HG02840 (cell line): ENCODE measurements around the gene C4B.
"Not testable (repeated sequence)": the region's sequence is repeated elsewhere in the genome, so short reads cannot be mapped to it uniquely, and the experiment has no call there.

Source experiments
- ATAC-seq: cut with Tn5 transposase; IDR thresholded peaks from one replicate; pipeline ENCODE4 v1.9.1; 2021; ENCODE audit warnings: mild to moderate bottlenecking, moderate library complexity, moderate number of reproducible peaks; ENCODE audit not compliant: unreplicated experiment, low FRiP score

The C4B gene

DNA sequence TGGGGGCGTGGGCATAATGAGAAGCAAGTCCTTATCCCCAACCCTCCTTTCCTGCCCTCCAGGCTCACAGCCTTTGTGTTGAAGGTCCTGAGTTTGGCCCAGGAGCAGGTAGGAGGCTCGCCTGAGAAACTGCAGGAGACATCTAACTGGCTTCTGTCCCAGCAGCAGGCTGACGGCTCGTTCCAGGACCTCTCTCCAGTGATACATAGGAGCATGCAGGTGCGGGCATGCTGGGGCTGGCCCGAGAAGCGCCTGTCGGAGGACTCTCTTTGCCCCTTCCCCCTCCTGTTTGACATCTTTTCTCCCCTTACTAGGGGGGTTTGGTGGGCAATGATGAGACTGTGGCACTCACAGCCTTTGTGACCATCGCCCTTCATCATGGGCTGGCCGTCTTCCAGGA, 14.0 kb downstream of the C4B start:
- ATAC-seq = not testable (repeated sequence)

DNA sequence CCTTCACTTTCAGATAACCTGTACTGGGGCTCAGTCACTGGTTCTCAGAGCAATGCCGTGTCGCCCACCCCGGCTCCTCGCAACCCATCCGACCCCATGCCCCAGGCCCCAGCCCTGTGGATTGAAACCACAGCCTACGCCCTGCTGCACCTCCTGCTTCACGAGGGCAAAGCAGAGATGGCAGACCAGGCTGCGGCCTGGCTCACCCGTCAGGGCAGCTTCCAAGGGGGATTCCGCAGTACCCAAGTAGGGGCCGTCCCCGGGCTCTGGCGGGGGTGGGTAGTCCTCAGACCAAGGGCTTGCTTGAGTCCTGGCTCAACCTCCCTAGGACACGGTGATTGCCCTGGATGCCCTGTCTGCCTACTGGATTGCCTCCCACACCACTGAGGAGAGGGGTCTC, 15.0 kb downstream of the C4B start:
- not testable (repeated sequence) for ATAC-seq

DNA sequence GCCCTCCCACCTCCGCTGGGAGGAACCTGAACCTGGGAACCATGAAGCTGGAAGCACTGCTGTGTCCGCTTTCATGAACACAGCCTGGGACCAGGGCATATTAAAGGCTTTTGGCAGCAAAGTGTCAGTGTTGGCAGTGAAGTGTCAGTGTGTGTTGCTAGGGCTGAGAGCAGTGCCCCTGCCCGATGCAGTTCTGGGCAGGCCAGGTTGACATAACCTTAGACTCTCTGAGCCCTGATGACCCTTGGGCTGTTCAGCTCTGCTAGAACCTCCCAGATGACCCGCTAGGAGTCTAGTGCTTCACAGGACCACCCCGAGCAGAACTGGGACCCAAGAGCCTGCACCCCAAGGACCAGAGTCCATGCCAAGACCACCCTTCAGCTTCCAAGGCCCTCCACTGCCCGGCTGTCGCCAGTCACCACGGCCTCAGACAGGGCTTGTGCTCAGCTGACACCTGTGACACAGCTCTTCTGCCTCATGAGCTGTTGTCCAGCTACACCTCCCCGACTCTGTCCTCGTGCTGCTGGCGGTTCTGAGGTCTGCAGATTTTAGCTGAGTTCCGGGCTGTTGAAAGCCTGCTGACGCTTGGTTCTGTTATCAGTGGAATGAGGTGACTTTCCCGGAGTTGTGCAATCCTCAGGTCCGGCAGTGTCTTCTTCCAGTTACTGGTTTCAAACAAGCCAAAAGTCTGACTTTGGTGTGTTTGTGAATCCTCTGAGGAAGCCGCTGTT, 20.9 kb downstream of the C4B start:
- not testable (repeated sequence) for ATAC-seq

DNA sequence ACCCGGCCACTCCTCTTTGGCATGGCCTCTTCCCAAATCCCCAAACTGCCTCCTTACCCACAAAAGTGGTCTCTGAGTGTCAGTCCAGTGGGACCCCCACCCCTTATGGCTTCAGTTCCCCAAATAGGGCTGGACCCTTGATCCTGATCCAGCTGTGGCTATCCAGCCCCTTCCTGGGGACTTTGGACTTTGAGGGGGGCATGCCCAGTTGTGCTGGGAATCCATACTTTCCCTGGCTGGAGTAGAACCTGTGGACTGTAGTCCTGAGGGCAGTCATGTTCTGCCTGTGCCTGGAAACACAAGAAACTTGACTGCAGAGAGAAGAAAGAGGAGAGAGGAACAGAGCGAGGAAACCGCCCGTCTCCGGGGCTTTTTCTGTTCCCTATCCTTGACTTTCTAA, 22.5 kb downstream of the C4B start:
- not testable (repeated sequence) for ATAC-seq

DNA sequence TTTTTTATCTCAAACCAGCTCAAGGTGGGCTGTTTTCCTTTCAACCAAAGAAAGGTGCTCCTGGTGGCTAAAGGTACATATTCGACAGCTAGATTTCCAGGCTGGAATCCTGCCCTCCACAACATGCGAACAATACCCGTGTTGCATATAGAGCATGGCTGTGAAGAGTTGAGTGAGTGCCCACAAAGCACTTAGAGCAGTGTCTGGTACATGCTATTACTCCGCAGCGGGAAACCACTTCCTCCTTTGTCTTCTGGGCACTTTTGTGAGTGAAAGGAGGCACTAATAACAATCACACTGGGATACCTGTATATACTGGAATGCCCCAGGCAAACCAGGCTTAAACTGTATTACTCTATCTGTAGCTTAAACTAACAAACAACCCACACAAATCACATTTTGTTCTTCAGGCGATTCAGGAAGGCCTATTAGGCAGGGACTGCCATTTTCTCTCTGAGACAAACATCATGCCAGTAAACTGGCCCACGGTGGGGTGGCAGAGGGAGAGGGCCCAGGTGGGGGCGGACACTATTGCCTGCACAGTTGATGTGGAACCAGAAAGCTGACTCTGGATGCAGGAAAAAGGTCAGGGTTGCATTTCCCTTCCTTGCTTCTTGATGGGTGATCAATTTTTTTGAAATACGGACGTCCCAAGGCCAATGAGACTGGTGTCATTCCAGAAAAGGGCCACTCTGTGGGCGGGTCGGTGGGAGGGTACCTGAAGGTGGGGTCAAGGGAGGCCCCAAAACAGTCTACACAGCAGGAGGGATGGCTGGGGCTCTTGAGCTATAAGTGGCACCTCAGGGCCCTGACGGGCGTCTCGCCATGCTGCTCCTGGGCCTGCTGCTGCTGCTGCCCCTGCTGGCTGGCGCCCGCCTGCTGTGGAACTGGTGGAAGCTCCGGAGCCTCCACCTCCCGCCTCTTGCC, 23.3 kb downstream of the C4B start, which contains the start of gene CYP21A2:
CYP21A2 (plus strand) TSS at position 818 of the 927 bp plus-strand sequence; CDS start at position 826, 8 bp downstream.
- ATAC-seq = not testable (repeated sequence)

DNA sequence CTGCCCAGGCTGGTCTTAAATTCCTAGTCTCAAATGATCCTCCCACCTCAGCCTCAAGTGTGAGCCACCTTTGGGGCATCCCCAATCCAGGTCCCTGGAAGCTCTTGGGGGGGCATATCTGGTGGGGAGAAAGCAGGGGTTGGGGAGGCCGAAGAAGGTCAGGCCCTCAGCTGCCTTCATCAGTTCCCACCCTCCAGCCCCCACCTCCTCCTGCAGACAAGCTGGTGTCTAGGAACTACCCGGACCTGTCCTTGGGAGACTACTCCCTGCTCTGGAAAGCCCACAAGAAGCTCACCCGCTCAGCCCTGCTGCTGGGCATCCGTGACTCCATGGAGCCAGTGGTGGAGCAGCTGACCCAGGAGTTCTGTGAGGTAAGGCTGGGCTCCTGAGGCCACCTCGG, 24.3 kb downstream of the C4B start:
- not testable (repeated sequence) for ATAC-seq

DNA sequence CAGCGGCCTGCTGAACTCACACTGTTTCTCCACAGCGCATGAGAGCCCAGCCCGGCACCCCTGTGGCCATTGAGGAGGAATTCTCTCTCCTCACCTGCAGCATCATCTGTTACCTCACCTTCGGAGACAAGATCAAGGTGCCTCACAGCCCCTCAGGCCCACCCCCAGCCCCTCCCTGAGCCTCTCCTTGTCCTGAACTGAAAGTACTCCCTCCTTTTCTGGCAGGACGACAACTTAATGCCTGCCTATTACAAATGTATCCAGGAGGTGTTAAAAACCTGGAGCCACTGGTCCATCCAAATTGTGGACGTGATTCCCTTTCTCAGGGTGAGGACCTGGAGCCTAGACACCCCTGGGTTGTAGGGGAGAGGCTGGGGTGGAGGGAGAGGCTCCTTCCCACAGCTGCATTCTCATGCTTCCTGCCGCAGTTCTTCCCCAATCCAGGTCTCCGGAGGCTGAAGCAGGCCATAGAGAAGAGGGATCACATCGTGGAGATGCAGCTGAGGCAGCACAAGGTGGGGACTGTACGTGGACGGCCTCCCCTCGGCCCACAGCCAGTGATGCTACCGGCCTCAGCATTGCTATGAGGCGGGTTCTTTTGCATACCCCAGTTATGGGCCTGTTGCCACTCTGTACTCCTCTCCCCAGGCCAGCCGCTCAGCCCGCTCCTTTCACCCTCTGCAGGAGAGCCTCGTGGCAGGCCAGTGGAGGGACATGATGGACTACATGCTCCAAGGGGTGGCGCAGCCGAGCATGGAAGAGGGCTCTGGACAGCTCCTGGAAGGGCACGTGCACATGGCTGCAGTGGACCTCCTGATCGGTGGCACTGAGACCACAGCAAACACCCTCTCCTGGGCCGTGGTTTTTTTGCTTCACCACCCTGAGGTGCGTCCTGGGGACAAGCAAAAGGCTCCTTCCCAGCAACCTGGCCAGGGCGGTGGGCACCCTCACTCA, 25.0 kb downstream of the C4B start:
- not testable (repeated sequence) for ATAC-seq

DNA sequence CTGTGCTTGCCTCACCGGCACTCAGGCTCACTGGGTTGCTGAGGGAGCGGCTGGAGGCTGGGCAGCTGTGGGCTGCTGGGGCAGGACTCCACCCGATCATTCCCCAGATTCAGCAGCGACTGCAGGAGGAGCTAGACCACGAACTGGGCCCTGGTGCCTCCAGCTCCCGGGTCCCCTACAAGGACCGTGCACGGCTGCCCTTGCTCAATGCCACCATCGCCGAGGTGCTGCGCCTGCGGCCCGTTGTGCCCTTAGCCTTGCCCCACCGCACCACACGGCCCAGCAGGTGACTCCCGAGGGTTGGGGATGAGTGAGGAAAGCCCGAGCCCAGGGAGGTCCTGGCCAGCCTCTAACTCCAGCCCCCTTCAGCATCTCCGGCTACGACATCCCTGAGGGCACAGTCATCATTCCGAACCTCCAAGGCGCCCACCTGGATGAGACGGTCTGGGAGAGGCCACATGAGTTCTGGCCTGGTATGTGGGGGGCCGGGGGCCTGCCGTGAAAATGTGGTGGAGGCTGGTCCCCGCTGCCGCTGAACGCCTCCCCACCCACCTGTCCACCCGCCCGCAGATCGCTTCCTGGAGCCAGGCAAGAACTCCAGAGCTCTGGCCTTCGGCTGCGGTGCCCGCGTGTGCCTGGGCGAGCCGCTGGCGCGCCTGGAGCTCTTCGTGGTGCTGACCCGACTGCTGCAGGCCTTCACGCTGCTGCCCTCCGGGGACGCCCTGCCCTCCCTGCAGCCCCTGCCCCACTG, 25.9 kb downstream of the C4B start:
- not testable (repeated sequence) for ATAC-seq

DNA sequence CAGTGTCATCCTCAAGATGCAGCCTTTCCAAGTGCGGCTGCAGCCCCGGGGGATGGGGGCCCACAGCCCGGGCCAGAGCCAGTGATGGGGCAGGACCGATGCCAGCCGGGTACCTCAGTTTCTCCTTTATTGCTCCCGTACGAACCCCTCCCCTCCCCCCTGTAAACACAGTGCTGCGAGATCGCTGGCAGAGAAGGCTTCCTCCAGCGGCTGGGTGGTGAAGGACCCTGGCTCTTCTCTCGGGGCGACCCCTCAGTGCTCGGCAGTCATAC, 26.4 kb downstream of the C4B start:
- not testable (repeated sequence) for ATAC-seq

DNA sequence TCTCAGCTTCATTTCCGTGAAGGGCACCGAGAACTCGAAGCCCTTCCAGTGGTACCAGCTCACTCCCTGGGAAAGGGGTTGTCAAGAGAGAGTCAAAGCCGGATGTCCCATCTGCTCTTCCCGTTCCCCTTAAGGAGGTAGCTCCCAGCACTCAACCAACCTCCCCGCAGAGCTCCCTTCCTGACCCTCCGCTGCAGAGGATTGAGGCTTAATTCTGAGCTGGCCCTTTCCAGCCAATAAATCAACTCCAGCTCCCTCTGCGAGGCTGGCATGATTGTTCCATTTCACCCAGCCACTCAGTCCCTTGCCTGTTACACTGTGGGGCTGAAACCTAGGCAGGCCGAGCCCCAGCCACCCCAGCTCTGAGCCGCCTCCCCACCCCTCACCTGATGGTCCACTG, 26.8 kb downstream of the C4B start:
- ATAC-seq = not testable (repeated sequence)

DNA sequence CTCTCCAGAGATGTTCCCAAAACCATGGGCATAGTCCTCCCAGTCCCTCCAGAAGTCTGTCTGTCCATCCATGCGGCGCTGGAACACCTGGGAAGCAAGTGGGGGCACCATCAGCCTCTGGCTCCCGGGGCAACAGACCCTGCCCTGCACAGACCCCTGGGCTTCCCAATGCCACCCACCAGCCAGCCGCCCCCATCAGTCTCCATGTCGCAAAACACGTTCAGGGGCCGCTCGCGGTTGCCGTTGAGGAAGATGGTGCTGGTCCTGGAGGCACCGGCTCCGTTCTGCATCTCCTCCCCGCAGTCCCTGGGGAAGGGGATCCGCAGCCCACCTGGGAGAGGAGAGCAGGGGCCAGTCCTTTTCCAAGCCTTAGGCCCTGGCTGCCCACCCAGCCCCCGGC, 27.7 kb downstream of the C4B start:
- ATAC-seq = not testable (repeated sequence)

DNA sequence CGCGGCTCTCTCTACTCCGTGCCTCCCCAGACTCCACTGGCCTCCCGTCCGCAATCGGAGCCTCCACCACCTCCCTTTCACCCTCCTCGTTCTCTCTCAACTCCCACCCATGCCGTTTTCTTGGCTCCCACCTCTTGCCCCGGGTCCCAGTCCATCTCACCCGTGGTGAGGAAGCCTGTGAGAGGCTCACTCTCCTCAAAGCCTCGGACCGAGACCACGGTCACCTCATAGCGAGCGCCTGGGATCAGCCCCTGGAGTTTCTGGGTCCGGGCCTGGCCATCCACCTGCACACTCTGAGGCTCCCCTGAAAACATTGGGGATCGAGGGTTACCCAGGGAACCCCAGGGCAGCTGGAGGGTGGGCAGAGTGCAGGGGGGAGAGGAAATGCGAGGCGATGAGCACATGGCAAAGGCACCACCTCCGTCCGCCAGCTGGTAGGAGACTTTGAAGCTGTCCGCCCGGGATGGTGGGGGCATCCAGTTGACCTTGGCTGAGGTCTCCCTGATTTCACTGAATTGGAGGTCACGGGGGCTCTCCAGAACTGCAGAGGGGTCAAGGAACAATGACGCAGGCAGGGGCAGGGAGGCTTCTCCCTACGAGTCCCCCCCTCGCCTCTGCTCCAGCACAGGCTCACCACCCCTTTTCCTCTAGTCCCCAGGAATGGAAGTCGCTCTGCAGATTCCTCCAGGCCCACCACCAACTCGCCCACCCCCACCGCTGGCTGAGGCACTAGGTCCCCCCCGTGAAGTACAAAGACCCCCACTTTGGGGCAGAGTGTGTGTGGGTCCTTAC, 29.2 kb downstream of the C4B start:
- not testable (repeated sequence) for ATAC-seq

DNA sequence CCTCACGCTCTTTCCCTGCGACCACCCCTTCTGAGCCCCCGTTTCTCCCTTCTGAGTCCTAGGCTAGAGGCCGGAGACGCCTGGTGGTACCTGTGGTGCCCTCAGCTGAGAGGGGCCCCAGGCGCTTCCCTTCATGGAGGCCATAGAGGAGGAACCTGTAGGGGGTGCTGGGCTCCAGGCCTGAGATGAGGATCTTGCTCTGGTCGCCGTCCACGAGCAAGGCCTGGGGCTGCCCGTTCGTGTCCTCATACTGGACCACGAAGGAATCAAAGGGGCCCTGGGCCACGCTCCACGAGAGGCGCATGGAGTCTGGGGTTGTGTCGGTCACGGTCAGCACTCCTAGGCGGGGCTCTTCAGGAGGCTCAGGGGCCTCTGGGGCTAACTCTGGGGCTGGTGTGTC, 30.3 kb downstream of the C4B start:
- ATAC-seq = not testable (repeated sequence)

DNA sequence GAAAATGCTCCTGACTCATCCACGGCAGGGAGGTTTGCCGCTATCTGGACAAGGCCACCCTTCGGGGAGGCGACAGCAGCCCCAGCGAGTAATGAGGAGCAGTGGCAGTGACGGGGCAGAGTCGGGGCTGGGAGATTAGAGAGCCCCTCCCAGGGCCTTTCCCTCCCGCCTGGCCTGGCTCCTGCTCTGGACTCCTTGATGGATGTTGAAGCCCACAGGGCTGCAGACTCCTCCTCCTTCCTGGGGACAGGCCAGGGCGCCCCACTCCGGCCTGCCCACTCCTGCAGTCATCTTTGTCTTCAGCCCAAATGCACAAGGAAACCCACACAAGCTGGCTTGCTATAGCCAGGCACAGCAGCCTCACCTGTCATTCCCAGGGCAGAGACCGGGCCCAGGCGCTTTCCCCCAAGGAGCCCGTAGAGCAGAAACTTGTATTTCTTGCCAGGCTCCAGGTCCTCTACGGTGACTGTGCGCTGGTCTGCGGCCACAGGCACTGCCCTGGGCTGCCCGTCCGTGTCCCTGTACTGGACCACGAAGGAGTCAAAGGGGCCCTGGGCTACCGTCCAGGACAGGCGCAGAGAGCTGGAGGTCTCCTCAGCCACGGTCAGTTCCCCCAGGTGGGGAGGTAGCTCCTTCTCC, 31.3 kb downstream of the C4B start:
- ATAC-seq = no peak

DNA sequence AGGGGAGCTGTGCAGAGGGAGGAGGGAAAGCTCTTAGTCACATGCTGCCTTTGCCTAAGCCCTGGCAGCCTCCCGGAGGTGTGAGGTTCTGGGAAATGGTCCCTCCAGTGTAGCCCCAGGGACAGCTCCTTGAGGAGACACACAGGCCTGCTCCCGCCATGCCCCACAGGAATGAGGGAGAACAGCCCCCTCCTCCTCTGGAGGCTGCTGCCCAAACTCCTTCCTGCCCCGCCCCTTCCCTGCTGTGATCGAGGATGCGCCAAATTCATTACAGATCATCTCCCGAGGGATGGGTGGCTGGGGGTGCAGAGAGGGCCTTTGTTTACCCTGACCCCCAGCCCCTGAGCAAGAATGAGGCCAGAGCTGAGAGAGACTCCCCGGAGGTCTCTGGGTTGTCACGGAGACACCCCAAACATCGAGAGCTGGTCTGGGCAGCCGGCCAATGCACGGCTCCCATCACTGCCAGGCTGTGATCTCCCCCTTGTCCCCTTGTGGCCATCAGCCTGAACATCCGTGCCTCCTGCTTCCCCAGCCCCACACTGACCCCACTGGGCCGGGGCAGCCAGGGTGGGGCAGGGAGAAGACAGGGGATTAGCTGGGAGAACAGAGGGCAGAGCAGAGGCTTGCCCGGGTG, 32.0 kb downstream of the C4B start:
- no peak for ATAC-seq

DNA sequence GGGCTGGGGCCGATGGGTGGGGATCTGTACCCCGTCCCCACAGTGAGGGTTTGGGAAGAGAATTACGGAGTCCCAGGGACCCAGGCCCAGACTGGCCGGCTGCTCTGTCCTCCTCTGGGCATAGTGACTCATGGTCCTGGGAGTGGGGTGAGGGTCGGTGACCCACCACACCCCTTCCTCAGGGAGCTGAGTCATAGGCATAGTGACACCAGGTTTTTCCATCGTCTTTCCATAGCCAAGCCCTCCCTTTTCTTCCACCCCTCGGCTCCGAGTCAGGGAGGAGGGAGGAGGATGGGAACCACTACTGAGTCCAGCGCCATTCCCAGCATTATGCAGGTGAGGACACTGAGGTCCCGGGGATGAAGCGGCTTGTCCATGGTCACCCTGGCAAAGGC, 32.5 kb downstream of the C4B start:
- ATAC-seq = no peak

DNA sequence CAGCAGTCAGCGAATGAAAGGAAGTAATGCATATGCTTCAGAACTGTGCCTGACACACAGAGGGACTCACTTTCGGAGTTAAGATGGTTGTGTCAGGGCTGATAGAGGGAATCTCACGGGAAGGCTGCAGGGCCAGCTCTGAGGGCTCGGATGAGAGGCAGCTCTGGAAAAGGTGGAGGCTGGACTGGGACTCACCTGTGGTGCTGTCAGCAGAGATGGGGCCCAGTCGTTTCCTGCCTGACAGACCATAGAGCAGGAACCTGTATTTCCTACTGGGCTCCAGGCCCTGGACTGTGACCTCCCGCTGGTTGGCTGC, 32.9 kb downstream of the C4B start:
- ATAC-seq = no peak
